Dermis blood vessel endothelial cell (primary cell): ENCODE results near the gene TBC1D3B. TPM values are rescaled to one million over a fixed set of nuclear protein-coding genes. Genes with fewer than 3 reads are reported as not detected.
"Not testable (repeated sequence)": the region's sequence is repeated elsewhere in the genome, so short reads cannot be mapped to it uniquely, and the experiment has no call there.

Source experiments
- DNase-seq: peaks from one replicate; pipeline ENCODE4 v3.0.0; 2010
- total RNA-seq: library from RNA; depleted of rRNA; stranded (reverse); fragments of >200 nt; gene quantifications from 2 replicates; pipeline ENCODE4 v1.2.3, GENCODE V29; 2014

Gene TBC1D3B
- total RNA-seq, 1 donor from 2014 or later: 0.85 TPM

GRCh38 chr17:36198831-36199465 is 22.5 kb upstream of the TBC1D3B start:
- no peak for DNase-seq

GRCh38 chr17:36197387-36197703 is 20.9 kb upstream of the TBC1D3B start:
- DNase-seq: no peak

GRCh38 chr17:36196131-36196486 is 19.7 kb upstream of the TBC1D3B start:
- DNase-seq: no peak

- no peak for DNase-seq
Measured at GRCh38 chr17:36195434-36196130, 19.1 kb upstream of the TBC1D3B start.

GRCh38 chr17:36194832-36195433 is 18.5 kb upstream of the TBC1D3B start:
- not testable (repeated sequence) for DNase-seq

GRCh38 chr17:36194147-36194831 is 17.9 kb upstream of the TBC1D3B start:
- DNase-seq: not testable (repeated sequence)

- DNase-seq: no peak
Measured at GRCh38 chr17:36193216-36193775, 16.9 kb upstream of the TBC1D3B start.

- not testable (repeated sequence) for DNase-seq
Measured at GRCh38 chr17:36190549-36191330, 14.3 kb upstream of the TBC1D3B start.

- not testable (repeated sequence) for DNase-seq
Measured at GRCh38 chr17:36189993-36190392, 13.6 kb upstream of the TBC1D3B start.

- no peak for DNase-seq
Measured at GRCh38 chr17:36188891-36189306, 12.5 kb upstream of the TBC1D3B start.

GRCh38 chr17:36187943-36188665 is 11.7 kb upstream of the TBC1D3B start:
- DNase-seq: not testable (repeated sequence)

- not testable (repeated sequence) for DNase-seq
Measured at GRCh38 chr17:36186810-36187763, 10.7 kb upstream of the TBC1D3B start.

- DNase-seq: no peak
Measured at GRCh38 chr17:36185416-36185815, 9.0 kb upstream of the TBC1D3B start.

- no peak for DNase-seq
Measured at GRCh38 chr17:36184023-36184765, 7.8 kb upstream of the TBC1D3B start.

GRCh38 chr17:36183001-36183971 is 6.8 kb upstream of the TBC1D3B start:
- DNase-seq: peak; percentile 39

- DNase-seq: no peak
Measured at GRCh38 chr17:36182176-36183000, 6.0 kb upstream of the TBC1D3B start.

GRCh38 chr17:36181446-36182175 is 5.2 kb upstream of the TBC1D3B start:
- DNase-seq: not testable (repeated sequence)
